H9 (cell line): ENCODE measurements around the gene PEDS1. TPM values are rescaled to one million over a fixed set of nuclear protein-coding genes. Genes with fewer than 3 reads are reported as not detected.

Source experiments
- DNase-seq: peaks from one replicate; pipeline ENCODE4 v3.0.0-alpha.2; 2017
- H2AFZ ChIP-seq: one replicate; pipeline ENCODE4 v1.6.1; 2013; ENCODE audit warnings: mild to moderate bottlenecking, low read length, control low read depth, moderate library complexity
- H2AK5ac ChIP-seq: 2 replicates; pipeline ENCODE4 v1.6.1; 2013; ENCODE audit warnings: low read length, control low read depth, mixed read lengths; ENCODE audit not compliant: insufficient read length
- H2BK120ac ChIP-seq: one replicate; pipeline ENCODE4 v1.6.1; 2013; ENCODE audit warnings: low read depth, mild to moderate bottlenecking, low read length, control low read depth, inconsistent platforms; ENCODE audit not compliant: poor library complexity, severe bottlenecking
- H2BK12ac ChIP-seq: 2 replicates; pipeline ENCODE4 v1.6.1; 2013; ENCODE audit warnings: low read length, control low read depth, mixed read lengths, low read depth; ENCODE audit not compliant: insufficient read length
- H2BK15ac ChIP-seq: 2 replicates; pipeline ENCODE4 v1.6.1; 2013; ENCODE audit warnings: low read depth, low read length, control low read depth
- H2BK20ac ChIP-seq: one replicate; pipeline ENCODE4 v1.6.1; 2013; ENCODE audit warnings: low read depth, mild to moderate bottlenecking, low read length, control low read depth, inconsistent platforms; ENCODE audit not compliant: poor library complexity, severe bottlenecking
- H2BK5ac ChIP-seq: 2 replicates; pipeline ENCODE4 v1.6.1; 2013; ENCODE audit warnings: low read length, control low read depth, mixed read lengths; ENCODE audit not compliant: insufficient read length
- H3K14ac ChIP-seq: 2 replicates; pipeline ENCODE4 v1.6.1; 2013; ENCODE audit warnings: low read length, control low read depth; ENCODE audit not compliant: insufficient read depth
- H3K18ac ChIP-seq: 2 replicates; pipeline ENCODE4 v1.6.1; 2013; ENCODE audit warnings: low read depth, mild to moderate bottlenecking, mixed read lengths, low read length, control low read depth; ENCODE audit not compliant: insufficient read length
- H3K23ac ChIP-seq: 2 replicates; pipeline ENCODE4 v1.6.1; 2013; ENCODE audit warnings: low read length, control low read depth, mixed read lengths, low read depth; ENCODE audit not compliant: insufficient read length
- H3K23me2 ChIP-seq: 2 replicates; pipeline ENCODE4 v1.6.1; 2013; ENCODE audit warnings: low read depth, mild to moderate bottlenecking, mixed read lengths, low read length, control low read depth; ENCODE audit not compliant: insufficient read length, poor library complexity, severe bottlenecking
- H3K27ac ChIP-seq: 2 replicates; pipeline ENCODE4 v1.5.1; 2013; ENCODE audit warnings: low read length, control low read depth, mixed read lengths, low read depth; ENCODE audit not compliant: insufficient read length
- H3K27me3 ChIP-seq: 2 replicates; pipeline ENCODE4 v1.6.1; 2013; ENCODE audit warnings: low read length, control low read depth, inconsistent platforms; ENCODE audit not compliant: insufficient read depth
- H3K4ac ChIP-seq: 2 replicates; pipeline ENCODE4 v1.6.1; 2013; ENCODE audit warnings: low read depth, mild to moderate bottlenecking, control low read depth, inconsistent platforms, low read length, moderate library complexity
- H3K4me1 ChIP-seq: 2 replicates; pipeline ENCODE4 v1.6.1; 2013; ENCODE audit warnings: low read length, control low read depth, inconsistent platforms; ENCODE audit not compliant: insufficient read depth
- H3K4me2 ChIP-seq: 2 replicates; pipeline ENCODE4 v1.6.1; 2013; ENCODE audit warnings: low read length, control low read depth, mixed read lengths; ENCODE audit not compliant: insufficient read length, insufficient read depth
- H3K56ac ChIP-seq: 2 replicates; pipeline ENCODE4 v1.6.1; 2013; ENCODE audit warnings: low read depth, mild to moderate bottlenecking, mixed read lengths, low read length, control low read depth; ENCODE audit not compliant: insufficient read length
- H3K79me1 ChIP-seq: 2 replicates; pipeline ENCODE4 v1.6.1; 2013; ENCODE audit warnings: low read depth, mild to moderate bottlenecking, moderate library complexity, low read length, control low read depth, inconsistent platforms; ENCODE audit not compliant: insufficient read depth, poor library complexity, severe bottlenecking
- H3K79me2 ChIP-seq: 2 replicates; pipeline ENCODE4 v1.6.1; 2013; ENCODE audit warnings: low read length, control low read depth, inconsistent platforms; ENCODE audit not compliant: insufficient read depth
- H3K9ac ChIP-seq: 2 replicates; pipeline ENCODE4 v1.6.1; 2013; ENCODE audit warnings: low read length, control low read depth, mixed read lengths; ENCODE audit not compliant: insufficient read length; ENCODE audit errors: extremely low read depth
- H3K9me3 ChIP-seq: one replicate; pipeline ENCODE4 v1.6.1; 2013; ENCODE audit warnings: low read depth, low read length, inconsistent platforms; ENCODE audit not compliant: control insufficient read depth
- H3T11ph ChIP-seq: one replicate; pipeline ENCODE4 v1.6.1; 2013; ENCODE audit warnings: mild to moderate bottlenecking, low read length, control low read depth, inconsistent platforms
- H4K20me1 ChIP-seq: one replicate; pipeline ENCODE4 v1.6.1; 2013; ENCODE audit not compliant: control insufficient read depth, insufficient read length, insufficient read depth
- H4K5ac ChIP-seq: 2 replicates; pipeline ENCODE4 v1.6.1; 2013; ENCODE audit warnings: low read depth, mild to moderate bottlenecking, mixed read lengths, low read length, control low read depth; ENCODE audit not compliant: insufficient read length
- H4K8ac ChIP-seq: replicated peaks from 2 replicates; pipeline ENCODE4 v1.6.1; 2013; ENCODE audit warnings: low read length, control low read depth, mixed read lengths, low read depth; ENCODE audit not compliant: insufficient read length
- H4K91ac ChIP-seq: 2 replicates; pipeline ENCODE4 v1.6.1; 2013; ENCODE audit warnings: low read depth, mild to moderate bottlenecking, moderate library complexity, mixed read lengths, low read length, control low read depth; ENCODE audit not compliant: insufficient read length
- H3K27ac Mint-ChIP-seq, 3 experiments: 2 replicates in 2 of 3; 3 replicates in 1 of 3; pipeline ENCODE4 v1.8.0; 2020 to 2021; ENCODE audit warnings: mixed read lengths in 3 of 3, mild to moderate bottlenecking in 1 of 3, moderate library complexity in 1 of 3
- H3K27me3 Mint-ChIP-seq: 2 replicates; pipeline ENCODE4 v1.8.0; 2021; ENCODE audit warnings: low read depth, mild to moderate bottlenecking, moderate library complexity, mixed read lengths
- H3K36me3 Mint-ChIP-seq, 3 experiments: 2 replicates in 2 of 3; 3 replicates in 1 of 3; pipeline ENCODE4 v1.8.0; 2020 to 2021; ENCODE audit warnings: low read depth in 3 of 3, mixed read lengths in 3 of 3; ENCODE audit not compliant: insufficient read depth in 1 of 3
- H3K4me1 Mint-ChIP-seq, 2 experiments: 2 replicates each; pipeline ENCODE4 v1.8.0; 2020; ENCODE audit warnings: mixed read lengths in 2 of 2
- H3K4me3 Mint-ChIP-seq, 2 experiments: 2 replicates in 1 of 2; 3 replicates in 1 of 2; pipeline ENCODE4 v1.8.0; 2020 to 2021; ENCODE audit warnings: mild to moderate bottlenecking in 2 of 2, mixed read lengths in 2 of 2, moderate library complexity in 1 of 2
- H3K9me3 Mint-ChIP-seq, 2 experiments: 2 replicates in 1 of 2; 3 replicates in 1 of 2; pipeline ENCODE4 v1.8.0; 2020; ENCODE audit warnings: mild to moderate bottlenecking in 2 of 2, mixed read lengths in 2 of 2, moderate library complexity in 1 of 2
- WGBS: extraction: QIAGEN DNeasy Blood & Tissue Kit; methylation state at CpG from one replicate; pipeline ENCODE4 v1.1.7; 2013; ENCODE audit warnings: missing lambda C conversion rate, low lambda C conversion rate, mixed read lengths; ENCODE audit not compliant: insufficient read length; ENCODE audit errors: extremely low coverage; 5-methylcytosine and 5-hydroxymethylcytosine counted together
- total RNA-seq: library from RNA; stranded (reverse); gene quantifications from 2 replicates; pipeline ENCODE4 v1.2.1, GENCODE V29; 2021
- TF ChIP-seq, protein P1 (sequence below): fragments of 200-600 bp; sonication (generic); conservative IDR thresholded peaks from 3 replicates; pipeline ENCODE4 v1.8.0; 2021; ENCODE audit warnings: antibody characterized with exemption, mild to moderate bottlenecking

PEDS1 gene
- total RNA-seq, 1 experiment from 2014 or later = 29.3 TPM

DNA sequence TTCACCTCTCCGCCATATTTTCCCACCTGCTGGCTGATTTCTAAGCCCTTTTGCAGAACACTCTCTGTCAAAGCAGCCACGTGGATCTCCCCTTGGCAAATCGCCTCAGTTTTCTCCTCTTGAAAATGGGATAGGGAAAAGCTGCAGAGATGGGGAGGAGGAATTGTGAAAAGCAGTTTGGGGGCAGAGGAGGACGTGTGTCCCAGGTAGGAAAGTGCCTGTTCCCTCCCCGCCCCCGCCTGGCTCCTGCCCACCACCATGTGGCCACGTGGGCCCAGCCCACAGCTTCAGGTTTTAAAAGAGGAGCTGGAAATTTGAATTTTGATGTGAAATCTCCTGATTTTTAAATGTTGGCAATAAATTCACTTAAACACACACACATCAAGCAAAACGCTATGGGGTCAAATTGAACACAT is 33.5 kb upstream of the PEDS1 start:
- Histone ChIP-seq H2AK5ac (no peak overlapping the region), H3K14ac (no peak overlapping the region), H3K4me2 (no peak overlapping the region), H3K4me1 (no peaks in the 10 kb centered on the region), H4K91ac (no peak overlapping the region), H2BK120ac (no peak overlapping the region), H2BK5ac (no peak overlapping the region), H3K18ac (no peak overlapping the region), H4K5ac (no peak overlapping the region), H3K4ac (no peak overlapping the region), H3K9me3 (no peaks in the 10 kb centered on the region), H3K79me1 (no peaks in the 10 kb centered on the region), H3K23ac (no peak overlapping the region), H3K27me3 (no peaks in the 10 kb centered on the region), H2BK20ac (no peak overlapping the region), H4K8ac (no peak overlapping the region), H3K56ac (no peak overlapping the region), H3K27ac (no peak overlapping the region), H3T11ph (no peak overlapping the region), H4K20me1 (no peaks in the 10 kb centered on the region), H2AFZ (no peak overlapping the region), H3K79me2 (no peaks in the 10 kb centered on the region), H3K9ac (no peak overlapping the region), H3K23me2 (no peaks in the 10 kb centered on the region), H2BK15ac (no peak overlapping the region), H2BK12ac (no peak overlapping the region)
- no peaks in the 10 kb centered on the region for H3K36me3 Mint-ChIP-seq
- TF ChIP-seq, protein P1, sequence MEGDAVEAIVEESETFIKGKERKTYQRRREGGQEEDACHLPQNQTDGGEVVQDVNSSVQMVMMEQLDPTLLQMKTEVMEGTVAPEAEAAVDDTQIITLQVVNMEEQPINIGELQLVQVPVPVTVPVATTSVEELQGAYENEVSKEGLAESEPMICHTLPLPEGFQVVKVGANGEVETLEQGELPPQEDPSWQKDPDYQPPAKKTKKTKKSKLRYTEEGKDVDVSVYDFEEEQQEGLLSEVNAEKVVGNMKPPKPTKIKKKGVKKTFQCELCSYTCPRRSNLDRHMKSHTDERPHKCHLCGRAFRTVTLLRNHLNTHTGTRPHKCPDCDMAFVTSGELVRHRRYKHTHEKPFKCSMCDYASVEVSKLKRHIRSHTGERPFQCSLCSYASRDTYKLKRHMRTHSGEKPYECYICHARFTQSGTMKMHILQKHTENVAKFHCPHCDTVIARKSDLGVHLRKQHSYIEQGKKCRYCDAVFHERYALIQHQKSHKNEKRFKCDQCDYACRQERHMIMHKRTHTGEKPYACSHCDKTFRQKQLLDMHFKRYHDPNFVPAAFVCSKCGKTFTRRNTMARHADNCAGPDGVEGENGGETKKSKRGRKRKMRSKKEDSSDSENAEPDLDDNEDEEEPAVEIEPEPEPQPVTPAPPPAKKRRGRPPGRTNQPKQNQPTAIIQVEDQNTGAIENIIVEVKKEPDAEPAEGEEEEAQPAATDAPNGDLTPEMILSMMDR = no peak
- H3K9me3 Mint-ChIP-seq = no peaks in the 10 kb centered on the region; a peak in 3 of 5 replicates
- no peak overlapping the region for H3K27ac Mint-ChIP-seq
- DNase-seq = no peak
- no peak overlapping the region; a peak in 1 of 5 replicates for H3K4me3 Mint-ChIP-seq
- H3K4me1 Mint-ChIP-seq = peaks cover 16 to 29% of the 10 kb centered on the region in 2 experiments
- H3K27me3 Mint-ChIP-seq = peaks cover 11% of the 10 kb centered on the region
- no CpG with 5 or more reads among the region's 8 CpGs for WGBS
